Measurements from ENCODE around the gene NFATC2. TPM values are rescaled to one million over a fixed set of nuclear protein-coding genes. Genes with fewer than 3 reads are reported as not detected.

NFATC2 gene
- total RNA-seq, 3 donors from 2014 or later = 5.9 to 11.9 (median 10.2) TPM

GRCh38 chr20:51525241-51526105 is 17.0 kb downstream of the NFATC2 start:
- intact Hi-C loops (cut with DNase I; ENCODE audit: low total_unique reads) = no loop called here
- TF ChIP-seq POLR2AphosphoS5 (IDR thresholded peaks at IDR 0.05) (no peak), POLR2A (IDR thresholded peaks at IDR 0.05) (no peak), CTCF (IDR thresholded peaks at IDR 0.05) (no peak)
- Histone ChIP-seq H3K4me3 (peak overlapping the region in 2 of 3 donors; percentile 0 to 38), H3K27ac (peak overlapping the region in 1 of 2 donors; percentile 19), H3K9me3 (no peaks in the 10 kb centered on the region), H3K27me3 (no peaks in the 10 kb centered on the region), H3K4me1 (no peaks in the 10 kb centered on the region), H3K36me3 (no peaks in the 10 kb centered on the region)
- DNase-seq (ENCODE audit: low spot score in 2 of 2) = no peak

GRCh38 chr20:51523276-51524013 is 19.1 kb downstream of the NFATC2 start:
- Histone ChIP-seq H3K4me1 (no peaks in the 10 kb centered on the region), H3K36me3 (no peaks in the 10 kb centered on the region), H3K27ac (no peak overlapping the region), H3K4me3 (no peak overlapping the region), H3K9me3 (no peaks in the 10 kb centered on the region), H3K27me3 (no peaks in the 10 kb centered on the region)
- TF ChIP-seq POLR2AphosphoS5 (IDR thresholded peaks at IDR 0.05) (no peak), POLR2A (IDR thresholded peaks at IDR 0.05) (no peak), CTCF (IDR thresholded peaks at IDR 0.05) (no peak)
- no peak for DNase-seq (ENCODE audit: low spot score in 2 of 2)
- intact Hi-C loops (cut with DNase I; ENCODE audit: low total_unique reads) = no loop called here

- H3K27ac ChIP-seq = no peak overlapping the region
- intact Hi-C loops (cut with DNase I; ENCODE audit: low total_unique reads) = no loop called here
- no peaks in the 10 kb centered on the region for H3K9me3 ChIP-seq
- TF ChIP-seq POLR2AphosphoS5 (IDR thresholded peaks at IDR 0.05) (no peak), CTCF (IDR thresholded peaks at IDR 0.05) (no peak), POLR2A (IDR thresholded peaks at IDR 0.05) (no peak)
- H3K4me1 ChIP-seq = no peaks in the 10 kb centered on the region
- no peaks in the 10 kb centered on the region for H3K27me3 ChIP-seq
- H3K4me3 ChIP-seq = no peak overlapping the region
- DNase-seq (ENCODE audit: low spot score in 2 of 2) = no peak
- H3K36me3 ChIP-seq = no peaks in the 10 kb centered on the region
These were observed 20.3 kb downstream of the NFATC2 start for GRCh38 chr20:51522207-51522606.

GRCh38 chr20:51517839-51518238 is 24.7 kb downstream of the NFATC2 start:
- Histone ChIP-seq H3K9me3 (no peaks in the 10 kb centered on the region), H3K4me3 (no peak overlapping the region), H3K27ac (no peak overlapping the region), H3K27me3 (no peaks in the 10 kb centered on the region), H3K36me3 (no peaks in the 10 kb centered on the region), H3K4me1 (no peaks in the 10 kb centered on the region)
- no peak for DNase-seq (ENCODE audit: low spot score in 2 of 2)
- intact Hi-C loops (cut with DNase I; ENCODE audit: low total_unique reads) = loop anchor here (2.0 kb wide), 1 partner anchor 63 kb away; no protein-coding TSS in a partner anchor
- TF ChIP-seq POLR2A (IDR thresholded peaks at IDR 0.05) = no peak
- TF ChIP-seq CTCF (IDR thresholded peaks at IDR 0.05) = no peak
- no peak for TF ChIP-seq POLR2AphosphoS5 (IDR thresholded peaks at IDR 0.05)

GRCh38 chr20:51516855-51517254 is 25.7 kb downstream of the NFATC2 start:
- Histone ChIP-seq H3K27me3 (no peaks in the 10 kb centered on the region), H3K36me3 (no peaks in the 10 kb centered on the region), H3K9me3 (no peaks in the 10 kb centered on the region), H3K4me1 (no peaks in the 10 kb centered on the region), H3K27ac (no peak overlapping the region), H3K4me3 (no peak overlapping the region)
- no peak for DNase-seq (ENCODE audit: low spot score in 2 of 2)
- TF ChIP-seq CTCF (IDR thresholded peaks at IDR 0.05) (no peak), POLR2A (IDR thresholded peaks at IDR 0.05) (no peak), POLR2AphosphoS5 (IDR thresholded peaks at IDR 0.05) (no peak)
- intact Hi-C loops (cut with DNase I; ENCODE audit: low total_unique reads) = loop anchor here (2.0 kb wide), 1 partner anchor 62 kb away; no protein-coding TSS in a partner anchor

All from breast epithelium (tissue), 4 donors.